Activated T-cell treated with anti-CD3 and anti-CD28 coated beads for 48 hours (primary cell): ENCODE data around the gene AHRR.

Experiments
- DNase-seq: peaks from one replicate; pipeline ENCODE4 v3.0.0-alpha.2; 2020; ENCODE audit warnings: low read depth

Gene AHRR

GRCh38 chr5:416636-416960 is 95.1 kb downstream of the AHRR start:
- DNase-seq = no peak

- DNase-seq = no peak
Observed at GRCh38 chr5:417301-418161, 96.0 kb downstream of the AHRR start.

- no peak for DNase-seq
Observed at GRCh38 chr5:418162-419121, 96.9 kb downstream of the AHRR start.

- DNase-seq = no peak
Observed at GRCh38 chr5:419970-420369, 98.5 kb downstream of the AHRR start.

GRCh38 chr5:420632-421286 is 99.2 kb downstream of the AHRR start:
- DNase-seq = no peak

- no peak for DNase-seq
Observed at GRCh38 chr5:421287-421880, 99.9 kb downstream of the AHRR start.

GRCh38 chr5:421901-422300 is 100.4 kb downstream of the AHRR start:
- DNase-seq = no peak

- DNase-seq = no peak
Observed at GRCh38 chr5:422323-423232, 101.1 kb downstream of the AHRR start.

GRCh38 chr5:423233-423565 is 101.7 kb downstream of the AHRR start:
- DNase-seq = no peak

- no peak for DNase-seq
Observed at GRCh38 chr5:423626-424261, 102.2 kb downstream of the AHRR start.

GRCh38 chr5:424301-425110 is 103.0 kb downstream of the AHRR start:
- DNase-seq = no peak

- no peak for DNase-seq
Observed at GRCh38 chr5:425714-426113, 104.2 kb downstream of the AHRR start.

GRCh38 chr5:426392-426976 is 105.0 kb downstream of the AHRR start:
- DNase-seq = no peak

GRCh38 chr5:427415-428087 is 106.0 kb downstream of the AHRR start:
- DNase-seq = no peak

- DNase-seq = no peak
Observed at GRCh38 chr5:428219-428618, 106.7 kb downstream of the AHRR start.

GRCh38 chr5:428754-429452 is 107.4 kb downstream of the AHRR start:
- no peak for DNase-seq

- no peak for DNase-seq
Observed at GRCh38 chr5:429453-430188, 108.1 kb downstream of the AHRR start.
